Measurements from ENCODE around the gene PPFIBP2.

PPFIBP2 gene

GRCh38 chr11:7558046-7558445 lies 44.2 kb downstream of the PPFIBP2 start:
- no peak for DNase-seq

GRCh38 chr11:7559398-7560283 lies 45.8 kb downstream of the PPFIBP2 start:
- DNase-seq = no peak

DNA sequence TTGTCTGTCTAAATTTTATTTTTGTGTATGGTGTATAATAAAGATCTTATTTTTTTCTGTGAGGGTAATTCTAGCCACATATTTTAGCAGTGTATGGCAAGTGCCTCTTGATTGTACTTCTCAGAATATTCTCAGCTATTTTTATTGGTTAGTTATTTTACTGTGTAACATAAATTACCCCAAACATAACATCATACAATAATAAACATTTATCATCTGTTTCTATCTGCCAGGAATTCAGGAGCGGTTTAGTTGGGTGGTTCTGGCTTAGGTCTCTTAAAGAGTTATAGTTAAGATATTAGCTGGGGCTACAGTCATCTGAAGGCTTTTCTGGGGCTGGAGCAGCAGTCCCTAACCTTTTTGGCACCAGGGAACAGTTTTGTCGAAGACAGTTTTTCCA lies 47.8 kb downstream of the PPFIBP2 start:
- DNase-seq = no peak

GRCh38 chr11:7563281-7563680 lies 49.5 kb downstream of the PPFIBP2 start:
- DNase-seq = no peak

DNA sequence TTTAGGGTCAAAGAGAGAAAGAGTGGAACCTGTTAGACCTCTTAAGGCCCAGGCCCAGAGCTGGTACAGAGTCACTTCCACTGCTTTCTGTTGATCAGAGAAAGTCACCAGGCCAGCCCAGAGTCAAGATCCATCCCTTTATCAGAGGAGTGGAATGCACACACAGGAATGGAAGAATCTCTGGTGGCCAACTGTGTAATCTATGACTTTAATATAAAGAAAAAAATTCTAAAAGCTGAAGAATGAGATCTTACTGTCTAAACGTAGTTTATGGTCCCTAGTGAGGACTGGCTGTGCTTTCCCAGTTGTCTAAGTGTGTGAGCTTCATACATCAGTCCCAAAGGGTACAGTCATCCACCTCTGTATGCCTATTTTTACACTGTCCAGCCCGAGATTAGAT lies 51.0 kb downstream of the PPFIBP2 start:
- DNase-seq = no peak

GRCh38 chr11:7567311-7567710 lies 53.5 kb downstream of the PPFIBP2 start:
- no peak for DNase-seq

GRCh38 chr11:7569044-7569443 lies 55.2 kb downstream of the PPFIBP2 start:
- DNase-seq = no peak

- no peak for DNase-seq
Observed at GRCh38 chr11:7570241-7570640, 56.4 kb downstream of the PPFIBP2 start.

- no peak for DNase-seq
Observed at GRCh38 chr11:7570938-7571521, 57.2 kb downstream of the PPFIBP2 start.

DNA sequence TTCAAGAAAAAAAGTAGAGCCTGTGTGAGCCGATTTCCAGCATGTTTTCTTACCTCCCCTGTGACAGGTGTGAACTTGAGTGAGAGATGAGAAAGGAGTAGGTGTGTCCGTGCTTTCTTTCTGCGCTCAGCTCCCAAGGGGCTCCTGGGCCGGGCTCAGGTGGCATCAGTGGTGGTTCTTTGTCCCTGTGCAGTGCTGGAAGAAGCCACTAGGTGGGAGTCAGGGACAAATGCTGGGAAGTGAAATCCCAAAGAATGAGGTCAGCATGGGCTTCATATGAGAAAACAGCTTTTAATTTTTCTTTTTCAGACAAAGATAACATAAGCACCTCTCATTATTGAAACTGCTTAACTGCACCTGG lies 57.8 kb downstream of the PPFIBP2 start:
- peak; percentile 66 for DNase-seq

DNA sequence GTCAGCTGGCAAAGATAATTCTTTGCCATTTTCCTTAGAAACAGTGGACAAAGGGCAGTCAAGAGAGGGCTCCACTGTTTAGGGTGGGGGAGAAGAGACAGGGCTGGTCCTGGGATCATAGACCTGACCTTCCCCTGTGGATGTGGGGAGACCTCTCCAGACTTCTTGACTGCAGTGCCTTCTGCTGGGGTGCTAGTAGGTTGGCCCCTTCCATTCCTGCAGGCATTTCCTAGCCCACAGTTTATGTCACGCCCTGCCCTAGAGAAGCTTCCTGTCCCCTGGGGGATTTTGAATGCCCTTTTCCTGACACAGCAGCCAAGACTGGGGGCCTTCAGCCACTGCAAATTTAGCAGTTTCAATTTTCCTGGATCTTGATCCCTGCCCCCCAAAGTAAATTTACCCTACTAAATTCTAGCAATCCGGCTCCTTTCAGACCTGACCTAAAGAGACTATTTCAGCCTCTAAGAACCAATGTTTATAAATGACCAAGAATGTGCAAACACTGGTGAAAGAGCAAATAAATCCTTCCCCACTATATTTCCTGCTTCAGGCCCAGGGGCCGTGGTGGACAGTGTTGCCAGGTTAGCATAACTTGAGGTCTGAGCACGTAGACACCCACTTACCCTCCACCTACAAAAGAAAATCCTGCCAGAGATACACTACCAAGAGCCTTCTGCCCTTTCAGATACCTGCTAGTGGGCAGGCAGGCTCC lies 58.4 kb downstream of the PPFIBP2 start:
- no peak for DNase-seq

GRCh38 chr11:7573193-7573557 lies 59.4 kb downstream of the PPFIBP2 start:
- no peak for DNase-seq

DNA sequence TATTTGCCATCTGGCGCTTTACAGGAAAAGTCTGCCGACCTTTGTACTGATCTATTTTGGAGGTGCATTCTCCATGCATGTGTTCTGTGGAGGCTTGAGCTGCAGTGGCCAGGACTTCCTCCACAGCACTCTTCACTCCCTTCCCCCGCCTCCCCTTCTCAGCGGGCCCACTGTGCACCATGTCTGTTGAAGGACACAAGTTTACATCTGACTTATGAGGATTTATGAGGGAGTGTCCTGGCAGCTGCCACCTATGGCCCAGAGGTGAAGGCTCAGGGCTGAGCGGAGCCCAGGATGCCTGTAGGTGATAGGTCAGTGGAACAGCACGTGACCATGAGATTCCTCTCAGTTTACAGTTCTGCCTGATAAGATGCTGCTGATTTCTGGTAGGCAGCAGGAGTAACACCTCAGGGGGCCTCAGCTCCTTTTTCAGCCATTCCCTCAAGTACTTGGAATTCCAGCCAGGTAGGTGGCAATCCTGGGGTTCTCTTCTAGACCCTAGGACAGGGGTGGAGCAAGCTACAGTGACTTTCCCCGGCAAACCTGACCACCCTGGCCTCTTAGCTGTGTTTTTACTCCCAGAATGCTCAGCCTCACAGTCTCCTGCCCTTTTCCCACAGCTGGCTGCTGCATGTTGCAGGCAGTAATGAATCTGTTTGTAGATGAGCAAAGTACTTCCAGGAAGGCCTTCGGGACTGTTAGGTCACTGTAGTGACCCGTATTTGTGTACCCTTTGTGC lies 59.9 kb downstream of the PPFIBP2 start:
- DNase-seq = no peak

GRCh38 chr11:7574491-7575130 lies 60.8 kb downstream of the PPFIBP2 start:
- DNase-seq = no peak

GRCh38 chr11:7575841-7576725 lies 62.3 kb downstream of the PPFIBP2 start:
- no peak for DNase-seq

GRCh38 chr11:7576726-7577290 lies 63.0 kb downstream of the PPFIBP2 start:
- no peak for DNase-seq

DNA sequence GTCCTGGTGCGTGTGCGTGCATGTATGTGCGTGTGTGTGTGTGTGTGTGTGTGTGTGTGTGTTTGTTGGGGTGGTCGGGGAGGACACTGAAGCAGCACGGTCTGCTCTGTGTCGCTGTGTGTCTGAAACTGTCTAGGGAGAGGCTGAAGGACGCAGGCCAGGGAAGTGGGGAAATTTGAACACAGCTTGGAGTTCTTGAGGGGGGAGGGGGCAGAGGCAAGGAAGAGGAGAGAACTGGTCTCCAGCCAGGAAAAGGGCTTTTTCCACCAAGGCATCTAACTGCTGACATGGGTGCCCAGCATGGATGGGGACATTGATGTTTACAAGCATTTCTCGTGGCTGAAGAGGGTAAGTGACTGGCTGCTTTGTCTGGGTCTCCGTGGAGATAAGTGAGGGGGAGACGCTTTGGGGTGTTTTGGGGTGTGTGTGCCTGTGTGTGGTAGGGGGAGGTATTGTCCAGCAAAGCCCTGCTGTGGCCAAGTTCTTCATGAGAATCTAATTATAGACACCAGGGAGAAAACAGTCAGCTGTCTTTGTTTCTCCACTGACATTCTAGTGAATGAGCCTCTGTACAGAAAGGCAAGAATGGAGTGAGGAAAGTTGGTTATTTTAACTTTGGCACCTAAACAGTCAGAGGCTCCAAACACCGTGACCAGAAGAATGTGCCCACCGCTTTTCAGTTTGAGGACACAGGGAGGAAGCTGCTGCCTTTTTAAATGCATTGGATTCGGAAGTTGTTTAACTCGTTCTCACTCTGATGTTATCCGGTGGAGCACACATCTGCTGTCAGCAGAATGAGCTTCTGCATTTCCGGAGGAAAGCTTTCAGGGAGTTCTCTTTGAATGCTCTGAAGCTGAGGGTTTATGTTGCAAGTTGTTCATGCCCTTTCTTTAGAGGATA lies 63.7 kb downstream of the PPFIBP2 start:
- DNase-seq = no peak

DNA sequence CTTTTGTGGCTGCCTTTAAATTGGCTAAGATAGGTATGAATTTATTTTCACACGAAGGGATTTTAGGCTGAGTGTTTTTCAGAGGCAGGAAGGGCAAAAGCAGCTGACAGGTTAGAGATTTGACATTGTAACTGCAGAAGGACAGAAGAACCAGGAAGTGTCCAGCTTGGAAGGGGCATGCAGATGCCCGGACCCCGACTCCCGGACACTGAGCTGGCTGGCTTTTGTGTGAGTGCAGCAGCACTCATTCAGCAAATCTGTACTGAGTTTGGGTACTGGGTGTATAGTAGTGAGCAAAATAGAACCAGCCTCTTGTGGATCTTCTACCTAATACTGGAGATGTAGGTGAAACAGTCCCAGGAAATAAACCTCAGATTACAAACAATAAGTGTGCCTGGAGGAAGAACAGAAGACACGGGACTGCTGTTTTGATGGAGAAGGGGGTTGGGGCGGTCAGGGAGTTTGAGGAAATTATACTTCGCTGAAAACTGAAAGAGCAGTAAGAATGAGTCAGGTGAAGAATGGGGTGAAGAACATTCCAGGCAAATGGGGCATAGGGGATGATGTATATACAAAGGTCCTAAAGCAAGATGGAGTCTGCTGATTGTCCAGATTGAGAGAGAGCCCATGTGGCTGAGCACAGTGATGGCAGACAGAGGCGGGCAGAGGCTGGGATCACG lies 64.6 kb downstream of the PPFIBP2 start:
- DNase-seq = no peak

DNA sequence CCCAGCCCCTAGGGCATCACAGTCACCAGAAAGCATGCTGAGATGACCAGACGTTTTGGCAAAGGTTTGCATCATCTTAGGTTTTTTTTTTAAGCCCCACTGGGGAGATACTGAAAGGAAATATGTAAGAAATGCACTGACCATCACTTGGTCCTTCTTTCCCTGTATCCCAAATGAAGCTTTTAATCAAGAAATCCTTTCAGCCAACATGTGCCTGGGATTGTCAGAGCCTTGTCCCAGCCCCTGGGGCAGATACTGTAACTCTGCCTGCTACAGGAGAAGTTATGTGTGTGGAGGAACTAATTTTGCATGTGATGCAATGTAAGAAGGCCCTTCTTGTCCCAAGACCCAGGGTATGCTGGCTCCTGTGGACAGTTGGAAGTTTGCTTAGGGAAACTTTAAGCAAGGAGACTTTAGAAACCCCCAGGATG lies 65.6 kb downstream of the PPFIBP2 start:
- DNase-seq = no peak
